ENCODE results near the gene ITGBL1. TPM values are rescaled to one million over a fixed set of nuclear protein-coding genes. Genes with fewer than 3 reads are reported as not detected.

Gene ITGBL1
- total and polyA plus RNA-seq, 2 experiments from 2014 or later, result 332 to 462 TPM

- no peaks in the 10 kb centered on the region for H3K36me3 ChIP-seq (ENCODE audit: low read depth)
- no peaks in the 10 kb centered on the region for H3K9me3 ChIP-seq (ENCODE audit: low read depth)
- no peaks in the 10 kb centered on the region for H3K9me2 ChIP-seq (ENCODE audit: insufficient read depth)
- 63% methylated on average over 4 of the region's 4 CpGs for WGBS, 2 experiments (ENCODE audit: low coverage in 1 of 2, low lambda C conversion rate in 2 of 2, missing lambda C conversion rate in 2 of 2)
- H3K4me1 ChIP-seq (ENCODE audit: insufficient read depth), result peaks cover 42% of the 10 kb centered on the region
- no peaks in the 10 kb centered on the region for H3K27me3 ChIP-seq (replicated peaks; ENCODE audit: insufficient read depth)
- TF ChIP-seq EZH2 (IDR thresholded peaks at IDR 0.05; ENCODE audit: insufficient read depth, poor library complexity, severe bottlenecking), result no peak
- no peak for TF ChIP-seq EZH2phosphoT487 (IDR thresholded peaks at IDR 0.05; ENCODE audit: insufficient read depth, low read depth)
- H3K27ac ChIP-seq, result no peak overlapping the region
- H3K79me2 ChIP-seq (ENCODE audit: insufficient read depth), result peaks cover 99% of the 10 kb centered on the region
- no peaks in the 10 kb centered on the region for H4K20me1 ChIP-seq (ENCODE audit: insufficient read depth)
- no peak overlapping the region for H3K4me3 ChIP-seq
- H2AFZ ChIP-seq, result no peak overlapping the region
- peak overlapping the region; percentile 5 for H3K4me2 ChIP-seq (ENCODE audit: unreplicated experiment)
- in situ Hi-C loops (cut with MboI), result no loop called here
- DNase-seq, result no peak
- no peak overlapping the region for H3K9ac ChIP-seq
- peaks cover 24% of the 10 kb centered on the region for H3F3A ChIP-seq (ENCODE audit: insufficient read depth)
Observed at GRCh38 chr13:101467415-101467814, 14.9 kb downstream of the ITGBL1 start.

GRCh38 chr13:101473458-101473857 lies 21.0 kb downstream of the ITGBL1 start:
- peak overlapping the region; percentile 38; the same call in 1 of the 2 replicates for H3K27ac ChIP-seq
- WGBS, 2 experiments (ENCODE audit: low coverage in 1 of 2, low lambda C conversion rate in 2 of 2, missing lambda C conversion rate in 2 of 2), result 11 to 25% methylated on average over 2 of the region's 2 CpGs

DNA sequence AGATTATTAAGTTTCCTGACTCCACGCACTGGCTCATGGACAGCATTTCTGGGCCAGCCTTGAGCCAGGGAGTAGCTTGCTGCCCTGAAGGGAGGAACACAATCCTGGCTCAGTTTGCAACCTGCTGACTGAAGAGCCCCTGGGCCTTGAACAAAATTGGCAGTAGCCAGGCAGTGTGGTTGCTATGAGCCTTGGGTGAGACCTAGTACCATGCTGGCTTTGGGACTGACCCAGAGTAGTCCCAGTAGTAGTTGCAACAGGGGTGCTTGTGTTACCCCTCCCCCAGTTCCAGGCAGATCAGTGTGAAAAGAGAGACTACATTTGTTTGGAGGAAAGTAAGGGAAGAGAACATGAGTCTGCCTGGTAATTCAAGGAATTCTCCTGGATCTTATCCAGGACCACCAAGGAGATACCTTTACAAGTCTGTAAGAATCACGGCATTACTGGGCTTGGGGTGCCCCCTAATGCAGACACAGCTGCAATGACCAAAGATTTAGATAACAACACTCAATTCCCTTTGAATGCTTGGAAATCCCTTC lies 22.0 kb downstream of the ITGBL1 start:
- peaks cover 92% of the 10 kb centered on the region for H3K79me2 ChIP-seq (ENCODE audit: insufficient read depth)
- H3K4me3 ChIP-seq, result no peak overlapping the region
- H3K27ac ChIP-seq, result peak overlapping the region; percentile 38
- H3K4me2 ChIP-seq (ENCODE audit: unreplicated experiment), result peak overlapping the region; percentile 15
- peaks cover 33% of the 10 kb centered on the region for H3F3A ChIP-seq (ENCODE audit: insufficient read depth)
- H3K9me3 ChIP-seq (ENCODE audit: low read depth), result no peaks in the 10 kb centered on the region
- peaks cover 26% of the 10 kb centered on the region for H3K4me1 ChIP-seq (ENCODE audit: insufficient read depth)
- H3K27me3 ChIP-seq (replicated peaks; ENCODE audit: insufficient read depth), result no peaks in the 10 kb centered on the region
- in situ Hi-C loops (cut with MboI), result loop anchor here (10.0 kb wide), 1 partner anchor 320 kb away; no protein-coding TSS in a partner anchor
- TF ChIP-seq EZH2 (IDR thresholded peaks at IDR 0.05; ENCODE audit: insufficient read depth, poor library complexity, severe bottlenecking), result no peak
- no peak for TF ChIP-seq EZH2phosphoT487 (IDR thresholded peaks at IDR 0.05; ENCODE audit: insufficient read depth, low read depth)
- H2AFZ ChIP-seq, result no peak overlapping the region
- H3K9ac ChIP-seq, result no peak overlapping the region
- peak; percentile 69 for DNase-seq
- 18 to 36% methylated on average over 2 of the region's 2 CpGs for WGBS, 2 experiments (ENCODE audit: low coverage in 1 of 2, low lambda C conversion rate in 2 of 2, missing lambda C conversion rate in 2 of 2)
- peaks cover 3% of the 10 kb centered on the region; the same call in 1 of the 2 replicates for H3K9me2 ChIP-seq (ENCODE audit: insufficient read depth)
- H3K36me3 ChIP-seq (ENCODE audit: low read depth), result 0 out of 2 replicates have a peak, but pooled peaks cover 4% of the 10 kb centered on the region
- H4K20me1 ChIP-seq (ENCODE audit: insufficient read depth), result 0 out of 2 replicates have a peak, but pooled peaks cover 3% of the 10 kb centered on the region

More at GRCh38 chr13:101473458-101473857, 21.0 kb downstream of the ITGBL1 start:
- no peak overlapping the region for H3K9ac ChIP-seq
- DNase-seq, result peak; percentile 91
- peak overlapping the region; percentile 11 for H3K4me2 ChIP-seq (ENCODE audit: unreplicated experiment)
- no peaks in the 10 kb centered on the region for H3K9me2 ChIP-seq (ENCODE audit: insufficient read depth)
- peaks cover 92% of the 10 kb centered on the region for H3K79me2 ChIP-seq (ENCODE audit: insufficient read depth)
- in situ Hi-C loops (cut with MboI), result loop anchor here (10.0 kb wide), 1 partner anchor 319 kb away; no protein-coding TSS in a partner anchor
- no peaks in the 10 kb centered on the region for H3K27me3 ChIP-seq (replicated peaks; ENCODE audit: insufficient read depth)
- H4K20me1 ChIP-seq (ENCODE audit: insufficient read depth), result 0 out of 2 replicates have a peak, but pooled peaks cover 3% of the 10 kb centered on the region
- no peak overlapping the region for H2AFZ ChIP-seq
- H3K36me3 ChIP-seq (ENCODE audit: low read depth), result 0 out of 2 replicates have a peak, but pooled peaks cover 4% of the 10 kb centered on the region
- TF ChIP-seq EZH2phosphoT487 (IDR thresholded peaks at IDR 0.05; ENCODE audit: insufficient read depth, low read depth) (no peak), EZH2 (IDR thresholded peaks at IDR 0.05; ENCODE audit: insufficient read depth, poor library complexity, severe bottlenecking) (no peak)
- H3K9me3 ChIP-seq (ENCODE audit: low read depth), result no peaks in the 10 kb centered on the region
- H3K4me1 ChIP-seq (ENCODE audit: insufficient read depth), result peaks cover 28% of the 10 kb centered on the region
- H3K4me3 ChIP-seq, result no peak overlapping the region
- peaks cover 33% of the 10 kb centered on the region for H3F3A ChIP-seq (ENCODE audit: insufficient read depth)

- Histone ChIP-seq H3K4me3 (no peak overlapping the region), H3K9ac (no peak overlapping the region), H3F3A (ENCODE audit: insufficient read depth) (peaks cover 33% of the 10 kb centered on the region), H3K4me1 (ENCODE audit: insufficient read depth) (peaks cover 26% of the 10 kb centered on the region), H4K20me1 (ENCODE audit: insufficient read depth) (0 out of 2 replicates have a peak, but pooled peaks cover 3% of the 10 kb centered on the region), H3K36me3 (ENCODE audit: low read depth) (0 out of 2 replicates have a peak, but pooled peaks cover 4% of the 10 kb centered on the region), H3K27ac (no peak overlapping the region), H3K79me2 (ENCODE audit: insufficient read depth) (peaks cover 92% of the 10 kb centered on the region), H2AFZ (no peak overlapping the region), H3K27me3 (replicated peaks; ENCODE audit: insufficient read depth) (no peaks in the 10 kb centered on the region), H3K9me3 (ENCODE audit: low read depth) (no peaks in the 10 kb centered on the region), H3K9me2 (ENCODE audit: insufficient read depth) (peaks cover 3% of the 10 kb centered on the region; the same call in 1 of the 2 replicates), H3K4me2 (ENCODE audit: unreplicated experiment) (no peak overlapping the region)
- DNase-seq, result no peak
- in situ Hi-C loops (cut with MboI), result loop anchor here (10.0 kb wide), 1 partner anchor 321 kb away; no protein-coding TSS in a partner anchor
- no peak for TF ChIP-seq EZH2 (IDR thresholded peaks at IDR 0.05; ENCODE audit: insufficient read depth, poor library complexity, severe bottlenecking)
- TF ChIP-seq EZH2phosphoT487 (IDR thresholded peaks at IDR 0.05; ENCODE audit: insufficient read depth, low read depth), result no peak
Observed at GRCh38 chr13:101475536-101475935, 23.1 kb downstream of the ITGBL1 start.
